Tibial artery (tissue), 4 donors: ENCODE measurements around the gene IRF2BPL.

ENCODE experiments used
- DNase-seq, 2 donors: peaks; one replicate each; pipeline ENCODE4 v3.0.0-alpha.2; 2019
- H3K27ac ChIP-seq, 2 donors: fragments of 200-600 bp; sonication (generic) in 1 of 2; 1 replicate in 1 of 2; 2 replicates in 1 of 2; pipeline ENCODE4 v1.5.1; 2018 to 2019; ENCODE audit warnings: mild to moderate bottlenecking in 1 of 2
- H3K27me3 ChIP-seq, 2 donors: fragments of 200-600 bp; sonication (generic) in 1 of 2; one replicate each; pipeline versions ENCODE4 v1.5.1 to v1.6.0; 2016 to 2019
- H3K36me3 ChIP-seq, 3 donors: fragments of 200-600 bp; sonication (generic) in 2 of 3; one replicate each; pipeline ENCODE4 v1.5.1; 2016 to 2019; ENCODE audit warnings: mild to moderate bottlenecking in 2 of 3
- H3K4me1 ChIP-seq, 4 donors: fragments of 200-600 bp; sonication (generic) in 2 of 4; 1 replicate in 3 of 4; 2 replicates in 1 of 4; pipeline ENCODE4 v1.5.1; 2016 to 2019
- H3K4me3 ChIP-seq, 2 donors: fragments of 200-600 bp; sonication (generic) in 1 of 2; 1 replicate in 1 of 2; 2 replicates in 1 of 2; pipeline ENCODE4 v1.5.1; 2018 to 2019; ENCODE audit warnings: mild to moderate bottlenecking in 2 of 2
- H3K9me3 ChIP-seq, 3 donors: fragments of 200-600 bp; sonication (generic) in 1 of 3; one replicate each; pipeline ENCODE4 v1.5.1; 2016 to 2019
- intact Hi-C: fragments of 100-400 bp; cut with DNase I; formaldehyde crosslinking; loops from one replicate; pipeline ENCODE4 v1.15.0; 2023; ENCODE audit warnings: low total_unique reads
- TF ChIP-seq, protein P1 (sequence below), 2 experiments: fragments of 200-600 bp in 1 of 2; fragments of 450-650 bp in 1 of 2; IDR thresholded peaks; one replicate each; pipeline ENCODE4 v1.5.1; 2017 to 2019; ENCODE audit warnings: antibody characterized with exemption in 2 of 2, mild to moderate bottlenecking in 1 of 2, moderate library complexity in 1 of 2

Gene IRF2BPL

DNA sequence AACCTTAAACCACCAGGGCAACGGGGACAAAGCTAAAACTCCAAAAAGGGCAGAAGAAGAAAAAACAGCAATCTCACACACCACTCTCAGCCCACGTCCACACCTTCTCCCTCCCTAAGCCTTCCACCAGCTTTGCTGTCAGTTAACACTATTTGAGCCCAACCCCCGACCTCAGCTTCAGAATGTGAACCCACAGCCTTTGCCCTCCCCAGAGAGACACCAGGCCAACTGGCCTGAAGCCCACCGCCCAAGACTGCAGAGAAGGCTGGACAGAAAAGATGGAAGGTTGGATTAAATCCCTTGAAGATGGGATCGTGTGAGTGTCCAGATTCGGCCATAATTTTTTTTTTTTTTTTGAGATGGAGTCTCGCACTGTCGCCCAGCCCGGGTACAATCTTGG is 22.4 kb downstream of the IRF2BPL start:
- peak overlapping the region; percentile 79 to 81 for H3K27ac ChIP-seq
- H3K9me3 ChIP-seq, result no peaks in the 10 kb centered on the region
- H3K4me1 ChIP-seq, result peaks cover 0 to 59% (median 40%) of the 10 kb centered on the region in 4 donors
- intact Hi-C loops, result loop anchor here (5.0 kb wide), 1 partner anchor 49 kb away; no protein-coding TSS in a partner anchor
- TF ChIP-seq, protein P1, sequence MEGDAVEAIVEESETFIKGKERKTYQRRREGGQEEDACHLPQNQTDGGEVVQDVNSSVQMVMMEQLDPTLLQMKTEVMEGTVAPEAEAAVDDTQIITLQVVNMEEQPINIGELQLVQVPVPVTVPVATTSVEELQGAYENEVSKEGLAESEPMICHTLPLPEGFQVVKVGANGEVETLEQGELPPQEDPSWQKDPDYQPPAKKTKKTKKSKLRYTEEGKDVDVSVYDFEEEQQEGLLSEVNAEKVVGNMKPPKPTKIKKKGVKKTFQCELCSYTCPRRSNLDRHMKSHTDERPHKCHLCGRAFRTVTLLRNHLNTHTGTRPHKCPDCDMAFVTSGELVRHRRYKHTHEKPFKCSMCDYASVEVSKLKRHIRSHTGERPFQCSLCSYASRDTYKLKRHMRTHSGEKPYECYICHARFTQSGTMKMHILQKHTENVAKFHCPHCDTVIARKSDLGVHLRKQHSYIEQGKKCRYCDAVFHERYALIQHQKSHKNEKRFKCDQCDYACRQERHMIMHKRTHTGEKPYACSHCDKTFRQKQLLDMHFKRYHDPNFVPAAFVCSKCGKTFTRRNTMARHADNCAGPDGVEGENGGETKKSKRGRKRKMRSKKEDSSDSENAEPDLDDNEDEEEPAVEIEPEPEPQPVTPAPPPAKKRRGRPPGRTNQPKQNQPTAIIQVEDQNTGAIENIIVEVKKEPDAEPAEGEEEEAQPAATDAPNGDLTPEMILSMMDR (IDR thresholded peaks at IDR 0.05), result no peak
- H3K4me3 ChIP-seq, result no peak overlapping the region
- H3K27me3 ChIP-seq, result no peaks in the 10 kb centered on the region
- DNase-seq, result no peak
- no peaks in the 10 kb centered on the region for H3K36me3 ChIP-seq

DNA sequence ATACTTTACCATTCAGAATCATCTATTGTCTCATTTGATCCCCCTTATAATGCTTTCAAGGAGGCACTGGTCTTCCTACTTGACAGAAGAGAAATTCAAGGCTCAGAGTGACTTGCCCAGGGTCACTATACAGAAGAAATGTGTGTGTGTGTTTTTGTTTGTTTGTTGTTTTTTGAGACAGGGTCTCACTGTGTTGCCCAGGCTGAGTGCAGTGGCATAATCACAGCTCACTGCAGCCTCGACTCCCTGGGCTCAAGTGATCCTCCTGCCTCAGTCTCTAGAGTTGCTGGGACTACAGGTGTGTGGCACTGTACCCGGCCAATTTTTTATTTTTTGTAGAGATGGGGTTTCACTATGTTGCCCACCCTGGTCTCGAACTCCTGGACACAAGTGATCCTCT is 22.9 kb downstream of the IRF2BPL start:
- intact Hi-C loops, result loop anchor here (5.0 kb wide), 1 partner anchor 48 kb away; no protein-coding TSS in a partner anchor
- Histone ChIP-seq H3K4me1 (peaks cover 0 to 59% (median 44%) of the 10 kb centered on the region in 4 donors), H3K27ac (peak overlapping the region; percentile 79 to 81)

DNA sequence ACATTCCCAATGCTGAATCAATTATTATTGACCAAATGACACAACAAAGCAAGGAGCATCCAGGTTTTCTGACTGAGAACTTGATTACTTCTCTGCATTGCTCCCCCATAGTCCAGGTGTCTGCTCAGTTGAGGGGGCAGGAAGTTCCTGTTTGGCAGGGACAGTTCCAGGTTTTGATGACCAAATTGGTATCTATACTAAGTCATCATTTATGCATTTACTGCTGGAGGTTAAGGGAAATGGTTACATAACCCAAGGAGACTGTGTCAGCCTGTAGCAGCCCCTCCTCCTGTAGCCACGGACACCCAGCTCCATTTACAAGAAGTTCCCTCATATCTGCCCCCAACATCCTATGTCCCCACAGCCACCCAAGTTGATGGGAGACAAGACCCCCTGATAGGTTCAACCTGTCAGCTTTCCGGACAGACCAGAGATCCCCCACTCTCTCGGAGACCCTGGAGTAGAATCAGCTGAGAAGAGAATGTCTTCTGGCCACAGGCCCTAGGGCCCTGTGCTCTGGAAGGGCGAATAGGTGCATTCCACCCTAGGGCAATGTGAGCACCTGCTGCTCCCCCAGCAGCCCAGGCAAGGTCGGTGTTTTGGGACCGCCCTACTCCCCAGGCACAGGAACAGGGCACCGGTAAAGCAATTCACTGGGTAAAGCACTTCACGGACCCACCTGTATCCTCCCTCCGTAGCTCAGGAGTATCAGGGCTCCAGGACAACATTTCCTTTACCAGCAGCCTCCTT is 23.6 kb downstream of the IRF2BPL start:
- Histone ChIP-seq H3K36me3 (no peaks in the 10 kb centered on the region), H3K9me3 (no peaks in the 10 kb centered on the region), H3K4me1 (peaks cover 0 to 66% (median 50%) of the 10 kb centered on the region in 4 donors), H3K4me3 (no peak overlapping the region), H3K27ac (no peak overlapping the region), H3K27me3 (no peaks in the 10 kb centered on the region)
- TF ChIP-seq, protein P1 (IDR thresholded peaks at IDR 0.05), result no peak
- DNase-seq, result no peak
- intact Hi-C loops, result loop anchor here (5.0 kb wide), 1 partner anchor 48 kb away; no protein-coding TSS in a partner anchor

More for the DNA sequence above, 22.9 kb downstream of the IRF2BPL start:
- no peaks in the 10 kb centered on the region for H3K27me3 ChIP-seq
- DNase-seq, result no peak
- H3K4me3 ChIP-seq, result no peak overlapping the region
- TF ChIP-seq, protein P1 (IDR thresholded peaks at IDR 0.05), result no peak
- H3K9me3 ChIP-seq, result no peaks in the 10 kb centered on the region
- H3K36me3 ChIP-seq, result no peaks in the 10 kb centered on the region

DNA sequence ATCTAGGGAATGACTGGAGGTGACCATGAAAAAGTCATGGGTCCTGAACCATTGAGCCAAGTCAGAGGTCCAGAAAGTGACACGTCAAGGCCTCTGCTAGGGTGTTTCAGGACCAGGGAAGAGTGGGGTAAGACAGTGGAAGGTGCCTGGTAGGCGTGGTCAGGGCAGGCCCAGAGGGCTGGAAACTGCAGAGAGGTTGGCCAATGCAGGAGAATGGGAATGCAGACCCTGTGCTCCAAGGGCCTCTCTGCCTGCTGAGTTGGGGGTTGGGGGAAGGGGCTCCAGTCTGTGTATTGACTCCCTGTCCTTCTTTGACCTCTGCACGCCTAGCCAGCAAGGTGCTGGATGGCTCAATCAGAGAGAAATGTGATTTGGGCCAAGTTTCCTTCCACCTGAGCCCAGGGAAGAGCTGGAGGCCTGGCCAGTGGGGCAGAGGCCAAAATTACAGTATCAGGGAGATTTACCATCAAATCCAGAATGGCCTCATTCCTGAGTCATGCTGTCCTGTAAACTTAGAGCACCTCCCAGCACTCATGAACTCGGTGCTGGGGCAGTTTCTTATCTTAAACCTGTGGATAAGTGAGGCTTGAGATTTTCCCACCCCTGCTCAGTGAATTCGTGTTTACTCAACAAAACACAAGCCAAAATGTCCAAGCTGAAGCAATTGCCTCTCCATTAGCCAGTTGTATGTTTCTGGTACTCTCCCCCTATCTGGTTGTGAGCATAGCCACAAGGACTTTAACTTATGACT is 24.4 kb downstream of the IRF2BPL start:
- Histone ChIP-seq H3K4me1 (peaks cover 0 to 63% (median 50%) of the 10 kb centered on the region in 4 donors), H3K27me3 (no peaks in the 10 kb centered on the region), H3K27ac (no peak overlapping the region), H3K4me3 (no peak overlapping the region), H3K9me3 (no peaks in the 10 kb centered on the region), H3K36me3 (no peaks in the 10 kb centered on the region)
- TF ChIP-seq, protein P1 (IDR thresholded peaks at IDR 0.05), result no peak
- no peak for DNase-seq
- intact Hi-C loops, result no loop called here

DNA sequence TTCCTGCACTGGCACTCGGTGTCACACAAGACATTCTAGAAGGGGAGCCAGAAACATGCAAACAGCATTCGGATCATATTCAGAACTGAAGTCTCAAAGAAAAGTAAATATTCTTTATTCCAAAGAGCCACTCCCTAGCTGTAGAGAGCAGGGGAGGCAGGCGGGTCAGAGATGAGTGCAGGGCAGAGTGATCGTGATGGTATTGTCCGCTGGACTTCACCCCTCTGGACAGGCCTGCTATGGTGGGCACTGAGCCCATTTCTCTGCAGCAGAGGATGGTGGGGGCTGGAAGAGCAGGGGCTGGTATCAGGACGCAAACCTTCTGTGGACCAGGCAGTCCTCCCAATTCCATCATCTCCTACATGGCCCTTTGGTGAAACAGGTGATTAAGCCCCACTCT is 25.6 kb downstream of the IRF2BPL start:
- DNase-seq, result no peak
- Histone ChIP-seq H3K27ac (no peak overlapping the region), H3K36me3 (no peaks in the 10 kb centered on the region), H3K4me3 (no peak overlapping the region), H3K27me3 (no peaks in the 10 kb centered on the region), H3K9me3 (no peaks in the 10 kb centered on the region), H3K4me1 (peaks cover 0 to 53% (median 39%) of the 10 kb centered on the region in 4 donors)
- intact Hi-C loops, result no loop called here
- TF ChIP-seq, protein P1 (IDR thresholded peaks at IDR 0.05), result no peak
